Brain pericyte (primary cell): ENCODE results near the gene TMEM167B.
A peak's percentile ranks its signal among the peaks of the same experiment; 100 is the strongest.
"Not testable (repeated sequence)": the region's sequence is repeated elsewhere in the genome, so short reads cannot be mapped to it uniquely, and the experiment has no call there.

Experiments used
- DNase-seq: peaks from one replicate; pipeline ENCODE4 v3.0.0-alpha.2; 2012; ENCODE audit warnings: low read depth, low spot score

The TMEM167B gene

DNA sequence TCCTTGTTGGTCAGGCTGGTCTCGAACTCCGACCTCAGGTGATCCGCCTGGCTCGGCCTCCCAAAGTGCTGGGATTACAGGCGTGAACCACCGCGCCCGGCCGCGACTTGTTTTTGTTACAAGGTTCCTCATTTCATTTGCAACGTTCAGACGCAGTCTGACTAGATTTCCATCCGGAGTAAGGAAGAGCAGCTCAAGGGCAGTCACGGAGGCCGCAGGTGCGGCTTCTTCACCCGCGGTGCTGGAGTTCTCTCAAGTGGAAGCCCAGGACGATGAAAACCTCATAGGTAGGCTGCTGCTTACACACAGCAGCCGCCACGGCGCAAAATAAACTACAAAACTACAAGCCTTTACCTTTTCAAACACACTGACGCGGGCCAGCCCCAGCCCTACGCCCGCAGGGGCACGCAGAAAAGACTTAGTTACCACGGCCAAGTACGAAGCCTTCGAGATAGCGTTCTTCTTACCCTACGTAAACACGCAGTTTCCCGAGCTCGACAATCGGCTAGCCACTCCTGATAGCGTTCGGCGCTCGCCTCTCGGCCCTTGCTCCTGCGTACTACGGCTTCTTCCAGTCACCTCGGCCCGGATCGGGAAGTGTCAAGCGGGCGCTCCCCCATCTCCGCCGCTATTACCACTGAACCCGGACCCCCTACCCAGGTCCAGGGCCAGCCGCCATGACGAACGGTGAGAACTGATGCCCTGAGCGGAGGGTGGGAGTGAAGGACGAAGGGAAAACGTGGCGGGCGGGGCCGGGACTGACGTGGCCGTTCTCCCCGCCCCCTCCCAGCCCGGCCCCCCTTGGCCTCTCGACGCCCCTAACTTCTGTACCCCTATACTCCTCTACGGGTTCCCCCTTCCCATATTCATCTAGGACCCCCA lies at the start of gene TMEM167B:
TMEM167B (plus strand) TSS at position 569 of the 882 bp plus-strand sequence; CDS start at position 678, 109 bp downstream.
- peak; percentile 89 for DNase-seq

DNA sequence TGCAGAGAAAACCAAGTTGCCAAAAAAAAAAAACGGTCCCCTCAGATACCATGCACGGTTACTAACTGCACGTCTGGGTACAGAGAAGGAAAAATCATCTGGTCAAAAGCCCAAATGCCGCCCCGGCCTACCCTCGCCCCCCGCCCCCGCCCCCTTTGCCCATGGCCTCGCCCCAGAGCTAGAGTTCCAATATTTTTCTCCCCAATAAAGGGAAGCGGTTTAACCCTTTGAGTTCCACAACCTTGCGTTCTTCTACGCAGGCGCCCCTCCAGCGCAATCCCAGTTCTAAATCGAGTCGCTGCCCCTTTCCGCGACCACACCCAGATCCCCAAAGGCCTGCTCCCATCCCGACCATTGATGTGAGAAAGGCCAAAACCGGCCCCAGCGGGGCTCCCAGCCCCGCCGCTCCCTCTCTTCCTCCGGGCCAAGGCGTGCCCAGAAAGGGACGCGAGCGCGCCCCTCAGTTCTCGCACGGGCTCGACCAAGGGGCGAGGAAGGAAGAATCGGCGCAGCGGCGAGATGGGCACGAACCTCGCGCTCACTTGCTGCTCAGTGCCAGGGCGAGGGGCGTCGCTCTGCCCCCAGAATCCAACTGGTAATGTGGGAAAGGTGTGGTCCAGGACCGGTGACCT lies 49.5 kb upstream of the TMEM167B start:
- DNase-seq: no peak

DNA sequence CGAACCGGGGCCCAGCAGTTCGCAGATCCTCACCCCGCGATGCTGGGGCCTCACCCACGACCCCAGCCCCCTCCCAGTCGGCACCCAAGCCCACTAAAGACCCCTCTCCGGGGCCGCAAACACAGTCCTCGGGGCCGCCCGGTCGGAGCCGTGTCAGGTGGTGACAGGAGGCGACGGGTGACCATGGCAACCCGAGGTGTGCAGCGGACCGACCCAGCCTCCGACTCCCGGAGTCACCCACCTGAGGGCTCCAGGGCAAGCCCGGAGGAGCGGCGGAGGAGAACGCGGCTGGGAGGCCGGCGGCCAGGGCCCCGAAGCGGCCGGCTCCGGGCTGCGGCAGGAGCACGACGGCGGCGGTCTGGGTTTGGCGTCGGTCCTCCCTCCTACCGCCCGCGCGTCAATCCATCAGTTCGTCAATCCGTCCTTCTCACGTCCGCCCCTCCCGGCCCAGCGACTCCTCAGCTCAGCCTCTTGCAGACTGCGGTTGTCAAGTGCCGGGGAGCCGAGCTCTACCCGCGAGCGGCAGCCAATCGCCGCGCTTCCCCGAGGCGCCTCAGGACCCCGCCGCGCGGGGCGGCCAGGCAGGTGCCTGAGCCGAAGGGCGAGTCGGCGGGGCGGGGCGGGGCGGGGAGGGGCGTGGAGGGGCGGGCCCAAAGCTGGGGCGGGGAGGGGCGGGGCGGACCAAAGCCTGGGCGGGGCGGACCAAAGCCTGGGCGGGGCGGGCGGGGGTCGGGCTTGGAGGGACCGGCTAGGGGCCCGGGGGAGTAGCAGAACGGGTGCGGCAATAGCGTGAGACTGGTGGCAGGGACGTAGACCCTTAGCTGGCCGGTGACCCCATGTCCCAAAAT lies 48.7 kb upstream of the TMEM167B start, which contains the start of gene WDR47:
WDR47 (minus strand) TSS at position 482 of the 848 bp plus-strand sequence. CDS start 18,590 bp downstream, outside the sequence.
- DNase-seq: peak; percentile 92

DNA sequence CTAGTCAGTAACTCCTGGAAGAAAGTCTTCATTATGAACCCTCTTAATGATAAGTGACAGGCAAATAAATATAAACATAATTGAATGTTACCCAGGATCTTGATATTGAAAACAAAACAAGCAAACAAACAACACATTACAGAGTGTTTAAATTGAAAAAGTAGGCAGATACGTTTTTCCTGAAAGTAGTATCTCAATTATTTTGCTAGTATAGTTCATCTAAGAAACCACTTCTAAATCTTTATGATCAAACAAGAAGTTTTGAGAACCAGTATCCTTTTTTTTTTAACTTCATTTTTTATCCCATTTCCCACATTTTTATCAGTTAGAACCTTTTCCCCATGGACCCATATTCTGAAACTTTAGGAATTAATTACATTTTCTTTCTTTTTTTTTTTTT lies 45.0 kb upstream of the TMEM167B start:
- DNase-seq: no peak

DNA sequence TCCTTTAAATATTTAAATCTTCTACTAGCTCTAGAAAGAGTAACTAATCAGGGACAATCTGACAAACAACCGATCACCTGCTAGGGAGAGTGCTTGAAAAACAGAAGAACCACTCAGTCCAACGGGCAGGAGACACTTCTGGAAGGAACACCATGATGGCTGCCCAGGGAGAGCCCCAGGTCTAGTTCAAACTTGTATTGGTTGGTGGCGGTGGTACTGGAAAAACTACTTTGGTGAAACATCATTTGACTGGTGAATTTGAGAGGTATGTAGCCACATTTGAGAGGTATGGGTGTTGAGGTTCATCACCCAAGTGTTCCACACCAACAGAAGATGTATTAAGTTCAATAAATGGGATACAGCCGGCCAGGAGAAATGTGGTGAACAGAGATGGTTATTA lies 43.9 kb upstream of the TMEM167B start:
- no peak for DNase-seq

DNA sequence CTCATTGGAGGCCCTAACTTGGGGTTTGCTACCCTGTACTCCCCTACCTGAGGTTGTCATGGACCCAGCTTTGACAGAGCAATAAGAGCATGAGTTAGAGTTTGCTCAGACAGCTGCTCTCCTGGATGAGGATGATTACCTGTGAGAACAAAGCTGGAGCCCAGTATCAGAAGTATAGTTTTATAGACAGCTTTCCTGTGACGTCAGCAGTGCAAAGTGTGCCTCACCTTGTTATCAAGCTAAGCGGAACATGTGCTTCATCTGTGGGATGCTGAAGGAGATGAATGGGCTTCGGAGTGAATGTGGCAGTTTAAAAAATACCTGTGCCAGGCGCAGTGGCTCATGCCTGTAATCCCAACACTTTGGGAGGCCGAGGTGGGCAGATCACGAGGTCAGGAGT lies 43.2 kb upstream of the TMEM167B start:
- DNase-seq: no peak

DNA sequence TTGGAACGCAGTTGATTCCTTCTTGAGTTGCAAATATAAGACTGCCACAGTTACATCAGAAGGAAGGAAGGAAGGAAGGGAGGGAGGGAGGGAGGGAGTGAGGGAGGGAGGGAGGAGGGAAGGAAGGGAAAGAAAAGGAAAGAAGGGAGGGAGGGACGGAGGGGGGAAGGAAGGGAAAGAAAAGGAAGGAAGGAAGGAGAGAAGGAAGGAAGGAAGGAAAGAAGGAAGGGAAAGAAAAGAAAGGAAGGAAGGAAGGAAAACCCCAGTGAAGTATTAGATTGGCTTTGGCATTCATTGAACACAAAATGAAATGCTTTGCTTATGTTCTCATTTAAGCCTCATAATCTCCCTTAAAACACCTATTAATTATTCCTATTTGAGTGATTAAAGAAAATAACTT lies 42.2 kb upstream of the TMEM167B start:
- no peak for DNase-seq

DNA sequence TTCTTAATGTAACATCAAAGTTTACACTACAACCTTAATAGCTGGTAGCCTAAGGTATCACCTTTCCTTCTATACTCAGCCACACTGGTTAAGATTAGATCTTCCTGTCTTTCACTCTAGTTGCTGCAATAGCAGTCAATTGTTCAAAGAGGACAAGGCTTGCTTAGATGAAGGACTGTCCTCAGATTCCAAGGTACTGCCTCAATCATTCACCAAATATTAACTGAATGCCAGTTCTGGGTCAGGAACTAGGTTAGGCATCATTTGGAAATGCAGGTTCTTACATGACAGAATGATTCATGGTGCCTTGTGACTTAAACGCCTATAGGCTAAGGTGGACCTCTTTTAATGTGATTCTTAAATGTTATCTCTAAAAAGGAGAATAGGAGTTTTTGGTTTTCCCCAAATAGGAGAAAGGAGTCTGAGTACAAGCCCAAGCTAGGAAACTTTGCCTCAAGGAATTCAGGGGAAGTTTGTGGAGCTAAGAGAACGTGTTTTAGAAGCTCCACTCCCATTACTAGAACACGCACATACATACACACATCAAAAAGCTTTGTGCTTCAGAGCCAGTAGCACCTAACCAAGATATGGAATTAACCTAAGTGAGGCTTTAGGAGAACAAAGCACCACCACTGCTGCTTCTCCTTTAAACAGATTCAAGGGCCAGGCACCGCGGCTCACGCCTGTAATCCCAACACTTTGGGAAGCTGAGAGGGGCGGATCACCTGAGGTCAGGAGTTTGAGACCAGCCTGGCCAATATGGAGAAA lies 40.2 kb upstream of the TMEM167B start:
- DNase-seq: no peak

DNA sequence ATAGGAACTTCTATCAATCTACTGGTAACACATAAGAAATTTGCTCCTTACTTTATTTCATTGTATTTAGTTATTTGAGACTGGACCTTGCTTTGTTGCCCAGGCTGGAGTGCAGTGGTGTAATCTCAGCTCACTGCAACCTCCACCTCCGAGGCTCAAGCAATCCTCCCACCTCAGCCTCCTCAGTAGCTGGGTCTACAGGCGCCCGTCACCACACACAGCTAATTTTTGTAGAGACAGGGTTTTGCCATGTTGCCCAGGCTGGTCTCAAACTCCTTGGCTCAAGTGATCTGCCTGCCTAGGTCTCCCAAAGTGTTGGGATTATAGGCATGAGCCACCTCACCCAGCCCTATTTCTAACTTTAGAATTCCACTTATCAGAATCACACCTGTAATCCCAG lies 38.4 kb upstream of the TMEM167B start:
- DNase-seq: not testable (repeated sequence)

DNA sequence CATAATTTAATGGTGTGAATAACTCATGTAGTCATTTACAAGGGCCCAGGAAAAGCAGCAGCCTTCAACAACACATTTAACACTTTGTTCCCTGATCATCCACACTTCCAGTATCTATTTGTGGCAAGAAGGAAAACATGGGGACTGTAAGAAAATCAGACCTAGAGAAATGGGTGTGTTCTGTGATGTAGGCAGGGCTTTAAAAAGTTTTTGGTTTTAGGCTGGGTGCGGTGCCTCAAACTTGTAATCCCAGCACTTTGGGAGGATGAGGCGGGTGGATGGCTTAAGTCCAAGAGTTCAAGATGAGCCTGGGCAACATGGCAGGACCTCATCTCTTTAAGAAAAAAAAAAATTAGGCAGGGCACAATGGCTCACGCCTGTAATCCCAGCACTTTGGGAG lies 34.5 kb upstream of the TMEM167B start:
- DNase-seq: no peak

DNA sequence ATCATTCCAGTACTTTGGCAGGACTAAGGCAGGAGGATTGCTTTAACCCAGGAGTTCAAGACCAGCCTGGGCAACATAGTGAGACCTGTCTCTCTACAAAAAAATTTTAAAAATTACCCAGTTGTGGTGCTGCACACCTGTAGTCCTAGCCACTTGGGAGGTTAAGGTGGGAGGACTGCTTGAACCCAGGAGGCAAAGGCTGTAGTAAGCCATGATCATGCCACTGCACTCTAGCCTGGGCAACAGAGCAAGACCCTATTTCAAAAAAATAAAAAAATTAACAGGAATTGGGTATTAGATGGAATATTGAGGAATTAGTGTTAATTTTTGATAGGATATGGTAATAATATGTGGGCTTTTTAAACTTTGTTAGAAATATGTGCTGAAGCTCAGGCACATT lies 31.5 kb upstream of the TMEM167B start:
- no peak for DNase-seq

DNA sequence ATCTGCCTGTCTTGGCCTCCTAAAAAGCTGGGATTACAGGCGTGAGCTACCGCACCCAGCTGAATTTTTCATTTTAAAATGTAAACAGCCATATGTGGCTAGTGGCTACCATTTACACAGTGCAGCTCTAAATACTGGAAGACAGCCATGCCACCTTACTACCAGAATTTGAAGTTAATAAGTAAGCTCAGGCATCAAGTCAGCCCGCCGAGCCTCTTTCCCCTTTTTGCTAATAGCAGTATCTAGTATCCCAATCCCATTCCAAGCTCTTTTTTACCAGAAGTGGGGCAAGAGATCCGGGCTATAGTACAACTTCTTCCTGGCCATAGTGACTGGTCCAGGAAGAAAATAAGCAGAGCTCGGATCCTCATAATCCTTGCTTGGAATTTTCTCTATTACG lies 29.9 kb upstream of the TMEM167B start:
- DNase-seq: no peak

DNA sequence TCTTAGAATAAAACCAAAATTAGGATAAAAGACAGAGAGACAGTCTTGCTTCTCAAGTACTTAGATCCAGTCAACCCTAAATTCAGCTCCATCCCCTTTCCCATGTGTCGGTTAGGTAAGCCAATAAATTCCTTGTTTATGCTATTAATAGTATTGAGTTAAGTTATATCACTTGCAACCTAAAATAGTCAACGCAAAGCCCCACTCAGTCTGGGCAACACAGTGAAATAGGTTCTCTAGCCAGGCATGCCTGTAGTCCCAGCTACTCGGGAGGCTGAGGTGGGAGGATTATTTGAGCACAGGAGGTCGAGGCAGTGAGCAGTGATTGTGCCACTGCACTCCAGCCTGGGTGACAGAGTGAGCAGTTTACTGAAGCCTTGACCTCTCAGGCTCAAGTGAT lies 29.4 kb upstream of the TMEM167B start:
- no peak for DNase-seq

DNA sequence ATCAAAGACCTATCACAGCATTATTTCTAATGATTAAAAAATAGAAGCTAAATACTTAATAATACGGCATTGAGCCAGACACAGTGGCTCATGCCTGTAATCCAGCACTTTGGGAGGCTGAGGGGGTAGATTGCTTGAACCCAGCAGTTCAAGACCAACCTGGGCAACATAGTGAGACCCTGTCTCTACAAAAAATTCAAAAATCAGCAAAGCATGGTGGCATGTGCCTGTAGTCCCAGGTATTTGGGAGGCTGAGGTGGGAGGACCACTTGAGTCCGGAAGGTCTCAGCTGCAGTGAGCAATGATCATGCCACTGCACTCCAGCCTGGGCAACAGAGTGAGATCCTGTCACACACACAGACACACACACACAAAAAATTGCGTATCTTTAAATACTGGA lies 25.4 kb upstream of the TMEM167B start:
- no peak for DNase-seq

DNA sequence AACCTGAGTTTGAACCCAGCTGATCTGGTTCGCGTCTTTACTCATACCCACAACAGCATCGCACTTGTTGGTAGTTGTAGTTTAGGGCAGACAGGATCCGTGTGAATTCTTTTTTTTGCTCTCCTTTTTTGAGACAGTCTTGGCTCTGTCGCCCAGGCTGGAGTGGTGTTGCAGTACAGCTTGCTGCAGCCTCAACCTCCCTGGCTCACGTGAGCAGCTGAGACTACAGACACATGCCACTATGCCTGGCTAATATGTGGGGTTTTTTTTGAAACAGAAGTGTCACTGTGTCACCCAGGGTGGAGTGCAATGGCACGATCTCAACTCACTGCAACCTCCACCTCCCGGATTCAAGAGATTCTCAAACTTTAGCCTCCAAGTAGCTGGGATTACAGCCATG lies 22.7 kb upstream of the TMEM167B start:
- DNase-seq: no peak

DNA sequence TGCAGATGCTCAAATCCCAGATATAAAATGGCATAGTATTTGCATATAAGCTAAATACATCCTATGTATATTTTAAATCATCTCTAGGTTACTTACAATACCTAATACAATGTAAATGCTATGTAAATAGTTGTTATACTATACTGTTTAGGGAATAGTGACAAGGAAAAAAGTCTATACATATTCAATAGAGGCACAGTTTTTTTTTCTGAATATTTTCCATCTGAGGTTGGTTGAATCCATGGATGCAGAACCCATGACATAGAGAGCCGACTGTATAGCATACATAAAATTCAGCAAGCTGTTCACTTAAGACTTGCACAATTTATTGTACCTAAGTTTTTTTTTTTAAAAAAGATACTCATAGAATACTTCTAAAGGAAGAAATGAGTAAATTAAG lies 21.3 kb upstream of the TMEM167B start:
- no peak for DNase-seq

DNA sequence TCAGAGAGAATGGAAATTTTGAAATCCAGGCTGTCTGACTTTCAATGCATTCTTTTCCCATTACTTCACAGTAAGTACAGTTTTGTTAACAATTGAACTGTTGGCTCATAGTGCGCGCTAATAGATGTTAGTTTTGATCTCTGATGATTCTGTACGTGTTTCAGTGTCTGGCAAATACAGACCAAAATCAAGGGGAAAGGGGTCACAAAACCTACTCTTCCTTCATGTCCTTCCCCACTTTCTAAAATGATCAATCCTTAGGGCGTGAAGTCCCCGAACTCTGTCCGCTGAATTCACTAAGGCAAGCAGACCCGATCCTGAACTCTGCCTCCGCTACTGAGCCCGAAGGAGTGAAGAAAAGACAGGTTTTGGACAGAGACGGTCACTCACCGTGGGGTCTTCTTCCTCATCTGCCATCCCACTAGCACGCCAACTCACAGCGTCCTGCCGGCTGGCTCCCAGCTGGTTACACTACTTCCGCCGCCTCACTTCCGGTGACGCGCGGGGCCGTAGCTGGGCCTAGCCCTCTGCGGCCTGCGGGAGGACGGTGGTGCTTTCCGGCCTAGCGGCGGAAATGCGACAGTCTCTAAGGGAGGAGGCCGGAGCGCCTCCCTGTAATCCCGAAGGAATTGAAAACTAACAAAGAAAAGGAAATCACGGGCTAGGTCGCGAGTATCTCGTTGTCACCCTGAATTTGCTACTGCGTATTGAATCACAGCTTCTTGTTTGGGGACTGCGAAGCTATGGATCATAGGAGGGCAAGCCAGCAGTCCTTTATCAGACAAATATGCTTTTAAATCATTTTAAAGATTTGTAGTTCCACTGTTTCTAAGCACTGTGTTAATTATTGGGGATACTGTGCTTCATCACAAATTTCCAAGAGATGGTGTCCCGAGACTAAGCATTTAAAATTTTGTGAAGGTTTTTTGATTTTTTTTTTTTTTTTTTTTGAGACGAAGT lies 14.8 kb upstream of the TMEM167B start, which contains the start of gene TAF13:
TAF13 (minus strand) TSS at position 473 of the 960 bp plus-strand sequence; CDS start at position 417, 56 bp downstream.
- peak; percentile 79 for DNase-seq

DNA sequence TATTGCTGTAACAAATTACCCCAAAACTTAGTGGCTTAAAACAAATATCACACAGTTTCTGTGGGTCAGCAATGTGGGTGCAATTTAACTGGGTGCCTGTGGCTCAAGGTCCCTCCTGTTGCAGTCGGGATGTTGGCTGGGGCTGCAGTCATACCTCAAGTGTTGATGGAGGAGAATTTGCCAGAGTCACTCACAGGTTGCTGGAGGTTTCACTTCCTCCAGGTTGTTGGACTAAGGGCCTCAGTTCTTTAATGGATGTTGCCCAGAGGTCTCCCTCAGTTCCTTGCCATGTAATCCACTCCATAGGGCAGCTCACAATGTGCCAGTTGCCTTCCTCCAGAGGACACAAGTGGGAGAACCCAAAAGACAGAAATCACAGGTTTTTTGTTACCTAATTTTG lies 12.2 kb upstream of the TMEM167B start:
- no peak for DNase-seq

DNA sequence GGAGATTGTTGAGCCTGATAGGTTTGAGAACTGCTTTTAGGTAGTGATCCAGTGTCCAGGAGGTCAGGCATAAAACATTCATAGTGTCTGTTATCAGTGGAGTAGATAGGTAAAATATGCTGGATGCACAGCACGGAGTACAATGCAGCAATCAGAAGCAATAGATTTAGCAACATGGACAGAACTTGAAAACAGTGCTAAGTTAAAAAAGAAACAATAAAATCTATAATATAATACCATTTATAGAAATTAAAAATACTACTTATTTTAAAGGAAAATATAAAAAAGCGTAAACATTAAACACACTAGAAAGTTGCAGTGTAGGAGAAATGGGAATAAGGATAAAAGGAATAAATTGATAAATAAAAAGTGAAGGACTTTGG lies 11.3 kb upstream of the TMEM167B start:
- DNase-seq: no peak
